ENCODE results near the gene HOXC9.

The HOXC9 gene

GRCh38 chr12:54033106-54033979, 33.4 kb downstream of the HOXC9 start:
- no peak overlapping the region for H3K4me3 ChIP-seq (ENCODE audit: low read depth, low read length)
- no peak for TF ChIP-seq CTCF (IDR thresholded peaks at IDR 0.05; ENCODE audit: insufficient read depth, low read depth, low read length, missing control alignments)
- DNase-seq (ENCODE audit: low read depth) = no peak

DNA sequence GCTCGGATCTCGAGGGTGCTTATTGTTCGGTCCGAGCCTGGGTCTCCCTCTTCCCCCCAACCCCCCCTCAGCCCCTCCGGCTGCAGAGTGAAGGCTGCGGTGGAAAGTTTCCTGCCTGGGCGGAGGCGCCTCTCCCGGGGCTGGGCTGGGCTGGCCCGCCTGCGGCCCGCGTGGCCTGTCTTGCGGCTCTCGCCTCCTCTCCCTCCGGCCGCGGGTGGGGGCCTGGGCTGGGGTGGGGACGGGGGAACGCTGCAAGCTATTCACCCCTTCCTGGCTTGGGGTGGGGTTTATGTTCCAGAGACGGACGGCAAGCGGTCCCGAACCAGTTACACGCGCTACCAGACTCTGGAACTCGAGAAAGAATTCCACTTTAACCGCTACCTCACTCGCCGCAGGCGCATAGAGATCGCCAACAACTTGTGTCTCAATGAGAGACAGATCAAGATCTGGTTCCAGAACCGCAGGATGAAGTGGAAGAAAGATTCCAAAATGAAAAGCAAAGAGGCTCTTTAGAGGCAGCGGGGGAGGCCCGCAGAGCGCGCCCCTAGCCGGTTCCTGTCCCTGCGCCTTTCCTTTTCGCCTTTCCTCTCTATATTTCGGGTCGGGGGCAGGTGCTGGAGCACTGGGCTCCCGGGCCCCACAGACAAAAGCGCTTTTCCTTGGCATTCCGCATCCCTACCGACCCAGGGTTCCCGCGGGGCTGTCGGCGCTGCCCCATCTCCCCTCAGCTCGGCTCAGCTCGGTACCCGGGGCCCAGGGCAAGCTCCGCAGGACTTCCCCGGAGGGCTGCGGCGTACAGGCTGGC, 34.2 kb downstream of the HOXC9 start:
- H3K4me3 ChIP-seq (ENCODE audit: low read depth, low read length) = no peak overlapping the region
- TF ChIP-seq CTCF (IDR thresholded peaks at IDR 0.05; ENCODE audit: insufficient read depth, low read depth, low read length, missing control alignments) = no peak
- DNase-seq (ENCODE audit: low read depth) = no peak

DNA sequence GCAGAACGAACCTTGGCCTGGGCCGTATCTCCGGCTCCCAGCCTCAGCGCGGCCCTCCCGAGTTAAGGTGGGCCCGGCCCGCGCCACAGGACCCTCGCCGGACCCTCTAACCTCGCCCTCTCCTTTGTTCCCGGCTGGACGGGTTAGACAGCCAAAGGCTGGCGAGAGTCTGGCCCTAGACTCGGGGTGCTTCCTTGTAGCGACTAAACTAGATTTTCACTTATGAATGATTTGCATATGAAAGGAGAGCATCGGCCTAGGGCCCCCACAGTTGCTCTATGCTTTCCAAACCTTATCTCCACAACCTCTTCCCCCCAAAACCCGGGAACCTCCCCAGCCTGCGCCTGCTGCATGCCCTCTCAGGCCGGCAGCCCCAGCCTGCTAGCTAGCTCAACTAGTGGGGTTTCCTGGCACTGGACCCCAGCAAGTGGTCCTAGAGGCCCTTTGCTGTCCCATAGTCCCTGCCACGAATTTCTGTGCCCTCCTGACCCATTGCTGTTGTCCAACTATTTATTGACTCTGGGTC, 34.9 kb downstream of the HOXC9 start:
- no peak for DNase-seq (ENCODE audit: low read depth)
- no peak overlapping the region for H3K4me3 ChIP-seq (ENCODE audit: low read depth, low read length)
- TF ChIP-seq CTCF (IDR thresholded peaks at IDR 0.05; ENCODE audit: insufficient read depth, low read depth, low read length, missing control alignments) = no peak

GRCh38 chr12:54035568-54036264, 35.8 kb downstream of the HOXC9 start:
- H3K4me3 ChIP-seq (ENCODE audit: low read depth, low read length) = no peak overlapping the region
- no peak for TF ChIP-seq CTCF (IDR thresholded peaks at IDR 0.05; ENCODE audit: insufficient read depth, low read depth, low read length, missing control alignments)
- no peak for DNase-seq (ENCODE audit: low read depth)

DNA sequence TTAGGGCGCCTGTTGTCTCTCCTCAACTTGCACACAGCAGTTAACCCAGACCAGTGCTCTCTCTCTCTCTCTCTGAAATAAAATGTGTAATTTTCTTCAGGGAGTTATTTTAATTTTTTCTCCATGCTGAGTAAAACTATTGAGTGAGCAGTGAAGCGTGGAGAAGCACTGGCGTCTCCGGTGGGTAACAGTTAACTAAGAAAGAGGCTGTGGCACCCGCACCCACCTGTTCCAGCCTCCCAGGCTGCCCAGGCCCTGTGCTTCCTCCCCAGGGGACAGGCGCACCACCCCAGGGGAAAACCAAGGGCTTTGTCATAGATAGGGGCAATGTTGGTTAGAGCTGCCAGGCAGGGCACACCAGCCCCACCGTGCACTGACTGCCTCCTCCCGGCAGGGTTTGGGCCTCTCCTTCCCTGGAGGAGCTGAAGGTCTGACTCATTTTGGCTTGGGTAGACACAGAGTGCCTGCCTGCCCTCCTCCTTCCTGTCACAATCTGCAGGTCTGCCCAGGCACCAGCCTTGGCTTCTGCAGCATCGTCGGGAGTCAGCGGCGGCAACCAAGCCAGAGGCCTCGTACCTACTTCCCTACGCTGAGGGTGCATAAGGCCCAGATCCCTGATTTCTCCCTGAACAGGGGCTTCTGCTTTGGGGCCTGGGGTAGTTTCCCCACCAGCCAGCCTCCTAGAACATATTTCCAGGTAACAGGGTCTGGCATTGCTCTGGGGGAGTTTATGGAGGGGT, 36.8 kb downstream of the HOXC9 start:
- peak; percentile 18 for DNase-seq (ENCODE audit: low read depth)
- TF ChIP-seq CTCF (IDR thresholded peaks at IDR 0.05; ENCODE audit: insufficient read depth, low read depth, low read length, missing control alignments) = no peak
- no peak overlapping the region for H3K4me3 ChIP-seq (ENCODE audit: low read depth, low read length)
